Neural progenitor cell (in vitro differentiated cells): ENCODE data around the gene TBC1D2.

Experiments used
- CTCF ChIP-seq: fragments of 200-600 bp; sonication (generic); IDR thresholded peaks from 2 replicates; pipeline ENCODE4 v1.5.1; 2017; ENCODE audit warnings: antibody characterized with exemption, mild to moderate bottlenecking
- EZH2 ChIP-seq: fragments of 200-600 bp; sonication (generic); IDR thresholded peaks from 2 replicates; pipeline ENCODE4 v1.6.1; 2017; ENCODE audit warnings: antibody characterized with exemption, mild to moderate bottlenecking, moderate library complexity
- EZH2phosphoT487 ChIP-seq: fragments of 200-600 bp; sonication (generic); IDR thresholded peaks from 2 replicates; pipeline ENCODE4 v1.6.1; 2017; ENCODE audit warnings: antibody characterized with exemption

- TF ChIP-seq CTCF, result no peak
- TF ChIP-seq EZH2, result no peak
- TF ChIP-seq EZH2phosphoT487, result no peak
Observed at GRCh38 chr9:98302150-98302549, 46.7 kb upstream of the TBC1D2 start.
